Body of pancreas (tissue), 4 donors: Measurements from ENCODE around the gene BAIAP3.

Experiments
- POLR2A ChIP-seq, 3 donors: fragments of 450-650 bp; IDR thresholded peaks; one replicate each; pipeline ENCODE4 v1.6.1; 2016; ENCODE audit warnings: antibody characterized with exemption in 3 of 3, mild to moderate bottlenecking in 2 of 3
- TF ChIP-seq, protein P1 (sequence below), 7 experiments: fragments of 450-650 bp in 4 of 7; fragments of 200-600 bp in 3 of 7; sonication (generic) in 3 of 7; IDR thresholded peaks; one replicate each; pipeline ENCODE4 v1.5.1; 2016 to 2019; ENCODE audit warnings: antibody characterized with exemption in 7 of 7

DNA sequence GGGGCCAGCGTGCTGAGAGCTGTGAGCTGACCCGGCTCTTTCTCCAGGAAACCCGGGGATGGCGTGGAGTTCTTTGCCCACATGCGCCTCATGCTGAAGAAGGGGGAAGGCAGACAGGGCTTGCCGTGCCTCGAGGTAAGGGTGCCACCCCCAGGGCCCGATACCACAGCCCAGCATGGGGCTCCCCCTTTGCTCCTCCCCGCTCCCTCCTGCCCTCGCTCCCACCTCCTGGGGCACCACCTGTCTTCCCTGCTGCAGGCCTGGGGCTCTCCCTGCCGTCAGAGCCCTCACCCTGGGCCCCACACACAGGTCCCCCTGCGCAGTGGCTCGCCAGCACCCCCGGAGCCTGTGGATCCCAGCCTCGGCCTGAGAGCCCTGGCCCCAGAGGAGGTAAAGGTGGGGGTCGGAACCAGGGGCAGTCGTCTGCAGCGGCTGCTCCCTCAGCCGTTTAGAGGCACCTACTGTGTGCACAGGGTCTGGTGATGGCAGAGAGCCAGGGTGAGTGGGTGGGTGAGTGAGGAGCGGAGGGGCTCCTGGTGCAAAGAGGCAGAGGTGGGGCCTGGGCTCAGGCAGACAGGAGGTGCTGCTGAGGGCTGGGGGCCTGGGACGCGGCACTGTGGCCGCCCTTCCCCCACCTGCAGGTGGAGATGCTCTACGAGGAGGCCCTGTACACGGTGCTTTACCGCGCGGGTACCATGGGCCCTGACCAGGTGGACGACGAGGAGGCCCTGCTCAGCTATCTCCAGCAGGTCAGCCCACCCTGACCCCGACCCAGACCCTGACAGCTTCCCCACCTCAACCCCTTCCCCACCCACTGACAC lies 5.6 kb downstream of the BAIAP3 start:
- TF ChIP-seq, protein P1, sequence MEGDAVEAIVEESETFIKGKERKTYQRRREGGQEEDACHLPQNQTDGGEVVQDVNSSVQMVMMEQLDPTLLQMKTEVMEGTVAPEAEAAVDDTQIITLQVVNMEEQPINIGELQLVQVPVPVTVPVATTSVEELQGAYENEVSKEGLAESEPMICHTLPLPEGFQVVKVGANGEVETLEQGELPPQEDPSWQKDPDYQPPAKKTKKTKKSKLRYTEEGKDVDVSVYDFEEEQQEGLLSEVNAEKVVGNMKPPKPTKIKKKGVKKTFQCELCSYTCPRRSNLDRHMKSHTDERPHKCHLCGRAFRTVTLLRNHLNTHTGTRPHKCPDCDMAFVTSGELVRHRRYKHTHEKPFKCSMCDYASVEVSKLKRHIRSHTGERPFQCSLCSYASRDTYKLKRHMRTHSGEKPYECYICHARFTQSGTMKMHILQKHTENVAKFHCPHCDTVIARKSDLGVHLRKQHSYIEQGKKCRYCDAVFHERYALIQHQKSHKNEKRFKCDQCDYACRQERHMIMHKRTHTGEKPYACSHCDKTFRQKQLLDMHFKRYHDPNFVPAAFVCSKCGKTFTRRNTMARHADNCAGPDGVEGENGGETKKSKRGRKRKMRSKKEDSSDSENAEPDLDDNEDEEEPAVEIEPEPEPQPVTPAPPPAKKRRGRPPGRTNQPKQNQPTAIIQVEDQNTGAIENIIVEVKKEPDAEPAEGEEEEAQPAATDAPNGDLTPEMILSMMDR (IDR thresholded peaks at IDR 0.05), result no peak
- TF ChIP-seq POLR2A (IDR thresholded peaks at IDR 0.05), result no peak
